Hepatocyte (in vitro differentiated cells): Measurements from ENCODE around the gene MMP8. TPM values are rescaled to one million over a fixed set of nuclear protein-coding genes. Genes with fewer than 3 reads are reported as not detected.
A peak's percentile ranks its signal among the peaks of the same experiment; 100 is the strongest.

Source experiments
- DNase-seq: peaks from one replicate; pipeline ENCODE4 v3.0.0-alpha.2; 2016; ENCODE audit warnings: low spot score
- H2AFZ ChIP-seq: fragments of 200-600 bp; sonication (generic); 2 replicates; pipeline ENCODE4 v1.6.0; 2016; ENCODE audit warnings: antibody characterized with exemption, mild to moderate bottlenecking
- H3K27ac ChIP-seq: fragments of 200-600 bp; sonication (generic); 2 replicates; pipeline ENCODE4 v1.5.1; 2016; ENCODE audit warnings: mild to moderate bottlenecking
- H3K27me3 ChIP-seq: fragments of 200-600 bp; sonication (generic); 2 replicates; pipeline ENCODE4 v1.6.1; 2016
- H3K36me3 ChIP-seq: fragments of 200-600 bp; sonication (generic); replicated peaks from 2 replicates; pipeline ENCODE4 v1.5.1; 2016; ENCODE audit warnings: low read depth; ENCODE audit not compliant: insufficient read depth
- H3K4me1 ChIP-seq: fragments of 200-600 bp; sonication (generic); 2 replicates; pipeline ENCODE4 v1.5.1; 2016; ENCODE audit warnings: mild to moderate bottlenecking, moderate library complexity; ENCODE audit not compliant: insufficient read depth
- H3K4me2 ChIP-seq: fragments of 200-600 bp; sonication (generic); 2 replicates; pipeline ENCODE4 v1.6.0; 2016
- H3K4me3 ChIP-seq: fragments of 200-600 bp; sonication (generic); 2 replicates; pipeline ENCODE4 v1.5.1; 2016; ENCODE audit warnings: mild to moderate bottlenecking
- H3K79me2 ChIP-seq: fragments of 200-600 bp; sonication (generic); 2 replicates; pipeline ENCODE4 v1.6.0; 2017; ENCODE audit warnings: mild to moderate bottlenecking
- H3K9me2 ChIP-seq: fragments of 200-600 bp; sonication (generic); replicated peaks from 2 replicates; pipeline ENCODE4 v1.6.0; 2017; ENCODE audit warnings: mild to moderate bottlenecking; ENCODE audit not compliant: insufficient read depth
- H3K9me3 ChIP-seq: fragments of 200-600 bp; sonication (generic); 2 replicates; pipeline ENCODE4 v1.5.1; 2016; ENCODE audit warnings: low read depth, mild to moderate bottlenecking
- H4K20me1 ChIP-seq: fragments of 200-600 bp; sonication (generic); 2 replicates; pipeline ENCODE4 v1.6.0; 2016; ENCODE audit warnings: mild to moderate bottlenecking; ENCODE audit not compliant: insufficient read depth, poor library complexity, severe bottlenecking
- EZH2 ChIP-seq: fragments of 200-600 bp; sonication (generic); IDR thresholded peaks from 2 replicates; pipeline ENCODE4 v1.6.1; 2016; ENCODE audit warnings: antibody characterized with exemption, mild to moderate bottlenecking, borderline replicate concordance
- EZH2phosphoT487 ChIP-seq: fragments of 200-600 bp; sonication (generic); IDR thresholded peaks from one replicate; pipeline ENCODE4 v1.6.1; 2018; ENCODE audit warnings: antibody characterized with exemption, mild to moderate bottlenecking, low read depth, moderate library complexity; ENCODE audit not compliant: unreplicated experiment, severe bottlenecking
- WGBS: methylation state at CpG from one replicate; pipeline ENCODE4 v1.1.6; 2016; ENCODE audit warnings: low lambda C conversion rate; ENCODE audit errors: missing lambda C conversion rate; 5-methylcytosine and 5-hydroxymethylcytosine counted together
- polyA plus RNA-seq: library from polyadenylated mRNA; unstranded; fragments of >200 nt; fragmentation: Nextera tagmentation; extraction: Ambion mirVana; gene quantifications from 2 replicates; pipeline ENCODE4 v1.2.1, GENCODE V29; 2016
- total RNA-seq: library from RNA; depleted of rRNA; stranded (reverse); fragments of >200 nt; gene quantifications from 2 replicates; pipeline ENCODE4 v1.2.3, GENCODE V29; 2014
- TF ChIP-seq, protein P1 (sequence below): fragments of 200-600 bp; sonication (generic); IDR thresholded peaks from 2 replicates; pipeline ENCODE4 v1.5.1; 2016; ENCODE audit warnings: antibody characterized with exemption, mild to moderate bottlenecking; ENCODE audit not compliant: poor library complexity

Gene MMP8
- total and polyA plus RNA-seq, 2 experiments from 2014 or later = 0.37 TPM; not detected in 1

DNA sequence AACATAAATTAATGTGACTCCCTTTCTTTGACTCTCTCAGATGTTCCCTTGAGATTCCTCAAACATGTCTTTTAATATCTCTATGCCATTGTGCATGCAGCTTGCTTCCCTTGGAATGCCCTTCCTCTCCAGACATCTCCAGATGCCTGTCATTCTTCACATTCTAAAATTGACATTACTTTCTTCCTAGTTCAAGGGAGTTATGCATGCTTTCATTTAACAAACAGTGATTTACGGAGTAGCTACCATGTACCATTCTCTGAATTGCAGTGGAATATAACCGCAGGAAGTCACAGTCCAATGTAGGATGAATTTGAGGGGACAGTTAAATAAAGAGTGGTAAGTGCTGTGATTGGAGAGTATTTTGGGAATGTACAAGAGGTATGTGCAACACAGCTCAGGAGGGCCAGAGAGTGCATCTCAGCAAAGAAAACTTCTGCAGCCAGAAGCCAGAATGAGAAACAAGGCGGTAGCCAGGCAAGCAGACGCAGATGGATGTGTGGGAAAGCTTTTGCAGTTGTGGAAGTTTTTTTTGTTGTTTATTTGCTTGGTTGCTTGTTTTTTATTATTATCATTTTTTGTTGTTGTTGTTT, 37.0 kb upstream of the MMP8 start:
- TF ChIP-seq EZH2 (no peak), EZH2phosphoT487 (no peak)
- TF ChIP-seq, protein P1, sequence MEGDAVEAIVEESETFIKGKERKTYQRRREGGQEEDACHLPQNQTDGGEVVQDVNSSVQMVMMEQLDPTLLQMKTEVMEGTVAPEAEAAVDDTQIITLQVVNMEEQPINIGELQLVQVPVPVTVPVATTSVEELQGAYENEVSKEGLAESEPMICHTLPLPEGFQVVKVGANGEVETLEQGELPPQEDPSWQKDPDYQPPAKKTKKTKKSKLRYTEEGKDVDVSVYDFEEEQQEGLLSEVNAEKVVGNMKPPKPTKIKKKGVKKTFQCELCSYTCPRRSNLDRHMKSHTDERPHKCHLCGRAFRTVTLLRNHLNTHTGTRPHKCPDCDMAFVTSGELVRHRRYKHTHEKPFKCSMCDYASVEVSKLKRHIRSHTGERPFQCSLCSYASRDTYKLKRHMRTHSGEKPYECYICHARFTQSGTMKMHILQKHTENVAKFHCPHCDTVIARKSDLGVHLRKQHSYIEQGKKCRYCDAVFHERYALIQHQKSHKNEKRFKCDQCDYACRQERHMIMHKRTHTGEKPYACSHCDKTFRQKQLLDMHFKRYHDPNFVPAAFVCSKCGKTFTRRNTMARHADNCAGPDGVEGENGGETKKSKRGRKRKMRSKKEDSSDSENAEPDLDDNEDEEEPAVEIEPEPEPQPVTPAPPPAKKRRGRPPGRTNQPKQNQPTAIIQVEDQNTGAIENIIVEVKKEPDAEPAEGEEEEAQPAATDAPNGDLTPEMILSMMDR = no peak
- H3K4me1 ChIP-seq = peaks cover 19% of the 10 kb centered on the region
- H3K4me2 ChIP-seq = no peak overlapping the region
- H4K20me1 ChIP-seq = no peaks in the 10 kb centered on the region
- no peak for DNase-seq
- H3K4me3 ChIP-seq = no peak overlapping the region
- H2AFZ ChIP-seq = no peak overlapping the region
- H3K27ac ChIP-seq = no peak overlapping the region
- H3K79me2 ChIP-seq = no peaks in the 10 kb centered on the region
- WGBS = 74% methylated on average over 4 of the region's 4 CpGs
- H3K36me3 ChIP-seq = no peaks in the 10 kb centered on the region
- H3K9me3 ChIP-seq = no peaks in the 10 kb centered on the region
- no peaks in the 10 kb centered on the region for H3K9me2 ChIP-seq
- H3K27me3 ChIP-seq = no peaks in the 10 kb centered on the region

DNA sequence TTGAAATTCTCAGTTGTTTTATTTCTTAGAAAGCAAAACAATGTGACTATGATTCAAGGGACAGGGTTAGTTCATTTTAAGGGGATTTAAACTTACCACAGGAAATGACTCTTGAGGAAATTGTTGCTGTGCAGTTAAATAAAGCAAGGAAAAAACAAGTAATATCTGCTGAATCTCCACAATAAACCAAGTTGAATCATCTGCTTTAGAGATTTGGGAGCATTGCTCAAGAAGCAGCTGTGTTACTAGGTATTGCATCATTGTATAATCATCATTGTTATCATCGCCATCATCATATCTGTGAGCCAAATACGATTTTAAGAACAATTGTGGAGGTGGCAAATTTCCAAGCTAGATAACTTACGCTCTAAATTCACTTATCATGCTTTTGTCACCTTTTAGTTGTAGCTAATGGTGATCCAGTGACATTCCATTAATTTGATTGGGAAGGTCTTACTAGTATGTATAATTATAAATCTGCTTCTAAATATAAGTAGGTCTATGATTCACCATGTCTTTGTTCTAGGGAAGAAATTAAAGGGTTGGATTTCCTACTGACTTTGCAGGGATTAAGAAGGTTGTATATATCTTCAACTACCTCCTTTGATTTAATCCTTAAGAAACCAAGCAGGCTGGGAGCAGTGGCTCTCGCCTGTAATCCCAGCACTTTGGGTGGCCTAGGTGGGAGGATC, 35.7 kb upstream of the MMP8 start:
- H3K4me2 ChIP-seq = no peak overlapping the region
- H3K27ac ChIP-seq = no peak overlapping the region
- DNase-seq = peak; percentile 23
- no peaks in the 10 kb centered on the region for H3K9me3 ChIP-seq
- H3K36me3 ChIP-seq = no peaks in the 10 kb centered on the region
- no peaks in the 10 kb centered on the region for H3K9me2 ChIP-seq
- 67% methylated on average over 4 of the region's 4 CpGs for WGBS
- no peak overlapping the region for H3K4me3 ChIP-seq
- peaks cover 17% of the 10 kb centered on the region for H3K4me1 ChIP-seq
- H3K79me2 ChIP-seq = no peaks in the 10 kb centered on the region
- TF ChIP-seq, protein P1 = no peak
- TF ChIP-seq EZH2 (no peak), EZH2phosphoT487 (no peak)
- H2AFZ ChIP-seq = no peak overlapping the region
- no peaks in the 10 kb centered on the region for H4K20me1 ChIP-seq
- no peaks in the 10 kb centered on the region for H3K27me3 ChIP-seq

DNA sequence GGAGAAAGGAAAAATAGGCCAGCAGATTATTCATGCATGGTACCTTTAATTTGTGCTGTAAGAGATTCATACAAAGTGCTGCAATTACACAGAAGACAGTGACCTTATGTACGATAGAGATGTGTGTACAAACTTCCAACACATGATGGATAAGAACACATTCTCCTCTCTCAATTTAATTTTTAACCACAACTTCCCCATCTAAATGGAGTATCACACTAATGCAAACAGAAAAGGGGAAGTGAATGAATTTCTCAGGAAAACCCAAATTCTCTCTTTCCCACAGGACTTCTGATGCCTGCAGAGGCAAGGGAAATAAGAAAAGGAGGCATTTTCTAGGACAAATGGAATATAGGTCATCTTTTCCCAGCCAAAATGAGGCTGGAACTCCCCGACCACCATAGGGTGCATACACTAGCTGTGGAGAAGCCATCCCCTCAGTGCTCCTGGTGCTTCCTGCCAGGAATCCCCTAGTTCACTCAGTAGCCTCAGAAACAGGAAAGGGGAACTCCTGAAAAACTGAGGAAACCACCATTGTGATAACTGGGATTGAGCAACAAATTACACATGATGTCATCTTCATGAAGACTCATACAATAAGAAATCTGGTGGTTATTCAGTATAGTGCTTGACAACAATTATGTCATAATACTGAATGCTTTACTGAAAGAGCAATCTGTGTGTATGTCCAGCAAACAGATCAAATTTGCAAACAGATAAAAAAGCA, 33.2 kb upstream of the MMP8 start:
- TF ChIP-seq EZH2 = no peak
- no peaks in the 10 kb centered on the region for H3K4me1 ChIP-seq
- WGBS = 76% methylated on average over 2 of the region's 2 CpGs
- H3K27me3 ChIP-seq = no peaks in the 10 kb centered on the region
- no peak overlapping the region for H3K4me2 ChIP-seq
- no peaks in the 10 kb centered on the region for H3K79me2 ChIP-seq
- H4K20me1 ChIP-seq = no peaks in the 10 kb centered on the region
- no peaks in the 10 kb centered on the region for H3K36me3 ChIP-seq
- no peaks in the 10 kb centered on the region for H3K9me3 ChIP-seq
- no peaks in the 10 kb centered on the region for H3K9me2 ChIP-seq
- peak overlapping the region; percentile 7 for H3K27ac ChIP-seq
- no peak for DNase-seq
- H3K4me3 ChIP-seq = no peak overlapping the region
- H2AFZ ChIP-seq = no peak overlapping the region

- no peak for DNase-seq
- Histone ChIP-seq H3K9me2 (no peaks in the 10 kb centered on the region), H3K27me3 (no peaks in the 10 kb centered on the region), H3K4me2 (no peak overlapping the region), H3K27ac (no peak overlapping the region), H2AFZ (no peak overlapping the region), H3K79me2 (no peaks in the 10 kb centered on the region), H4K20me1 (no peaks in the 10 kb centered on the region), H3K4me1 (no peaks in the 10 kb centered on the region), H3K4me3 (no peak overlapping the region), H3K36me3 (no peaks in the 10 kb centered on the region), H3K9me3 (no peaks in the 10 kb centered on the region)
- TF ChIP-seq EZH2 (no peak), EZH2phosphoT487 (no peak)
- TF ChIP-seq, protein P1 = no peak
- 100% methylated on average over 1 of the region's 1 CpG for WGBS
Measured at GRCh38 chr11:102753267-102753666, 28.5 kb upstream of the MMP8 start.
